Activated CD4-positive, alpha-beta T cell treated with anti-CD3 and anti-CD28 coated beads, Interleukin-2, Interleukin-6, amounts not matched to agents 100 ng/mL and 50 ng/mL, durations not matched to agents 16 hours and 8 hours (primary cell): ENCODE measurements around the gene EXOC4.
"Not testable (repeated sequence)": the region's sequence is repeated elsewhere in the genome, so short reads cannot be mapped to it uniquely, and the experiment has no call there.

ENCODE experiments used
- DNase-seq: peaks from one replicate; pipeline ENCODE4 v3.0.0-alpha.2; 2020

Gene EXOC4

GRCh38 chr7:134062460-134062859 is 809.6 kb downstream of the EXOC4 start:
- no peak for DNase-seq

GRCh38 chr7:134065415-134065814 is 812.5 kb downstream of the EXOC4 start:
- DNase-seq: no peak

GRCh38 chr7:134067164-134067563 is 814.3 kb downstream of the EXOC4 start:
- no peak for DNase-seq

DNA sequence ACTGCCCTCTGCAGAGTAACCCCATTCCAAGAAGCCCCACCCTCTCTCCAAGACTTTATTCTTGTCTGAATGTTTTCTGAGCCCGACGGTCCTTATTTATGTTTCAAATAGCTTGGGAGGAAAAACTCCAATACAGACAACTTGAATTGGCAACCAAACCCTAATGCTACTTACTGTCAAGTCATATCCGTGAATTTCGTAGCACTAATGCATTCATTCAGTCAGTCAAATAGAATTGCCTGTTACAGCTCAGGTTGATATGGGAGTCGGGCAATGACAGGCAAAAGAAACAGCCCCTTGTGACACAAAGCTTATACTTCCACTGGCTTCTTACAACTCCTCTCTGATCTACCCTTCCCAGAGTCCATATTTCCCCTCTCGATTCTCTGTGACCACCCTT is 815.8 kb downstream of the EXOC4 start:
- no peak for DNase-seq

DNA sequence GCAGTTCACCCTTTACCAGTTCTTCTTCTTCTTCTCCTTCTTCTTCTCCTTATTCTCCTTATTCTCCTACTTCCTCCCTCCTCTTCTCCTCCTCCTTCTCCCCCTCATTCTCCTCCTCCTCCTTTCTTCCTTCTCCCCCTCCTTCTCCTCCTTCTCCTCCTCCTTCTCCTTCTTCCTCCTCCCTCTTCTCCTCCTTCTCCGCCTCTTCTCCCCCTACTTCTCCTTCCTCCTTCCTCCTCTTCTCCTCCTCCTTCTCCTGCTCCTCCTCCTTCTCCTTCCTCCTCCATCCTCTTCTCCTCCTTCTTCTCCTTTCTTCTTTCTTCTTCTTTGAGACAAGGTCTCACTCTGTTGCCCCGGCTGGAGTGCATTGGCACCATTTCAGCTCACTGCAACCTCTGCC is 816.3 kb downstream of the EXOC4 start:
- DNase-seq: no peak

GRCh38 chr7:134070673-134071072 is 817.8 kb downstream of the EXOC4 start:
- DNase-seq: no peak

DNA sequence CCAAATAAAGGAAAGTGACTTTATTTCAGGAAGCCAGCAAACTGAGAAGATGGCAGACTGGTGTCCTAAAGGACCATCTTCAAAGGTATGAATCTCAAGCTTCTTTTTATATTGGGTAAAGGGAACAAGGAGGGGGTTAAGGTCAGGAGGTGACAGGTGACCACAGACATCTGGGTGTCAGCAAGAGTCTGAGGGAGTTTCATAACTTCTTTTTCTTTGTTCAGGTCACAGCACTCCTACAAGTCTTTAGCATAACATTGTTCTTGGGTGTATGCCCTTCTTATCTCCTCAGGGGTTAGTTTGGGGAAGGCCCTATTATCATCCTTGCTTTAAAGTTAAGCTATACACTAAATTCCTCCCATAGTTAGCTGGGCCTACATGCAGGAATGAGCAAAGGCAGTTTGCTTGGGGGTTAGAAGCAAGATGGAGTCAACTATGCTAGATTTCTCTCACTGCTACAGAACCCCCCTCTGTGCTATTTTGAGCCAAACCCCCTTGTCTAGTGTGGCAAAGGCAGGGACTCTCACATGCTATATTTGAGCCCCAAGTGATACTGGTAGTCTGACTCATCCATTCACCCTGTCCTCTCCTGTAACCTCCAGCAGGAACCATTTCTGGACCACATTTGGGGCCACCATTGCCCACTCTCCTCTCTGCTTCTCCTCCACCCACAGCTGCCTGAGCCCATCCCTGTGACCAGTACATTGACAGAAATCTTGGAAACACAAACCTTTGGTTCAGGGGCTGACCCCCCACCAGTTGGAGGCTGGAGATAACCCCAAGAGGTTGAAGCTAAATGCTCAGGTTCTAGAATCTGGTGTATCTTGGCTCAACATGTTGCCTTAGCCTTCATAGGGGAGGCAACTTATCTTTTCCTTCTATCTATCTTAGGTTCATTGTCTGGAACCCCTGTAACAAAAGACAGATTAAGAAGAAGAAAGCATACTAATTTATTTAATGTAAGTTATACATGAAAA is 818.8 kb downstream of the EXOC4 start:
- no peak for DNase-seq

DNA sequence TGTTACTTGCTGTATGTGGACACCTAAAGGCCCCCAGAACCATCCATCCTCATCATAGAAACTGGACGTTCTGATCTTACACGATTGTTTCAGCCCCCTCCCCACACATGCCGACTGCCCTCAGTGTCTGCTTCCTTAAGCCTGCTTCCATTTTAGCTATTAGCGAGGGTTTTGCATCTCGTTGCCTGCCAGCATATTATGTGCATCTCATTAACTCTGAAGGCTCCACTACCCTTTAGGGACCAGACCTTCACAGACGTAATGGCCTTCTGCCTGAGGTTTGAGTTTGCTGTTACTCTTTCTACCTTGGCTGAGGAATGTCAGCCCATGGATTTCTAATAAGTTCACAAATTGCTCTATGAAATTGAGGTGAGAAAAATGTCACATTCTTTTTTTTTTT is 820.4 kb downstream of the EXOC4 start:
- DNase-seq: no peak

DNA sequence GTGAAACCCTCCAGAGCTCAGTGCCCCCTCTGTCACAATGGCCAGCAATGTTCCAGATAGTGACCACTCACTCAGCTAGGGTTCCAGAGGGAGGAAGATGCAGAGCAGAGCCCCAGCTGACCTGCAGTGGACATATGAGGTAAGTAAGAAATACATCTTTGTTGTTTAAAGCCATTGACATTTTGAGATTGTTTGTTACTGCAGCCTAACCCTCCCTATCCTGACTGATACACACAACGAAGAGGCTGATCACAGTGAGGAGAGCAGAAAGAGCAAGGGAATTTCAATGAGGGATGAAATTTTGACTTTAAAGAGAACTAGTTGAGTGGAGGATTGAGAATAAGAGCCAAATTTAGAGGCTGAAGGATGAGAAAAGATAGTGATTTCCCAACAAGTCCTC is 822.9 kb downstream of the EXOC4 start:
- DNase-seq: no peak

DNA sequence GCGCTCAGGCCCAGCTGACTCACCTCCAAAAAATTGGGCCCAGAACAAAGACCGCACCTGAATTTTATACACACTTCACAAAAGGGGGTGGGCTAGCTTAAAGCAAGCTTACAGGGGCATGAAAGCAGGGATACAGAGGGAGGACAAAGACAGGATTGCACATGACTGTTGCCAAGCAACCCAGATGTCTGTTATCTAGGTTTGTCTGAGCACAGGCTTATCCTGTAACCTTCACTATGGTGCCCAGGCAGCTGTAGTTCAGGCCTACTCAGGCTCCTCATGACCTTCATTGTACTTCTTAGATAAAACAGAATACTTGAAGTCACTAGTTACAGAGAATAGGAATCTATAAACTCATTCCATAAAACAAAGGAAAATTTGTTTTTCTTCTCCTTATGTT is 824.7 kb downstream of the EXOC4 start:
- DNase-seq: not testable (repeated sequence)

- DNase-seq: no peak
Measured at GRCh38 chr7:134078991-134079390, 826.1 kb downstream of the EXOC4 start.

DNA sequence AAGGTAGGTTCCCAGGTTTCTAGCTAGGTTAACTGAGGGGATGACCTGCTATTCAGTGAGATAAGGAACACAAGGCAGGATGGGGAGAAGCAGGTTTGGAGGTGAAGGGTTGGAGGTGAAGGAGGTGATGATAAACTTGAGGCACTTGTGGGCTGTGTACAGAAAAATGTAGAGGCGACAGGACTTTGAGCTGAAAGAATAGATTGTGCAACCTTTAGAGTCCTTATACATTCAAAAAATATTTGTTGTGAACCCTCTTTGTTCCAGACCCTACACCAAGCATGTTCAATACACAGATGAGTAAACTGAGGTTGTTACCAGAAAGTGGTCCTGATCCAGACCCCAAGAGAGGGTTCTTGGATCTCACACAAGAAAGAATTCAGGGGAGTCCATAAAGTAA is 828.8 kb downstream of the EXOC4 start:
- no peak for DNase-seq

DNA sequence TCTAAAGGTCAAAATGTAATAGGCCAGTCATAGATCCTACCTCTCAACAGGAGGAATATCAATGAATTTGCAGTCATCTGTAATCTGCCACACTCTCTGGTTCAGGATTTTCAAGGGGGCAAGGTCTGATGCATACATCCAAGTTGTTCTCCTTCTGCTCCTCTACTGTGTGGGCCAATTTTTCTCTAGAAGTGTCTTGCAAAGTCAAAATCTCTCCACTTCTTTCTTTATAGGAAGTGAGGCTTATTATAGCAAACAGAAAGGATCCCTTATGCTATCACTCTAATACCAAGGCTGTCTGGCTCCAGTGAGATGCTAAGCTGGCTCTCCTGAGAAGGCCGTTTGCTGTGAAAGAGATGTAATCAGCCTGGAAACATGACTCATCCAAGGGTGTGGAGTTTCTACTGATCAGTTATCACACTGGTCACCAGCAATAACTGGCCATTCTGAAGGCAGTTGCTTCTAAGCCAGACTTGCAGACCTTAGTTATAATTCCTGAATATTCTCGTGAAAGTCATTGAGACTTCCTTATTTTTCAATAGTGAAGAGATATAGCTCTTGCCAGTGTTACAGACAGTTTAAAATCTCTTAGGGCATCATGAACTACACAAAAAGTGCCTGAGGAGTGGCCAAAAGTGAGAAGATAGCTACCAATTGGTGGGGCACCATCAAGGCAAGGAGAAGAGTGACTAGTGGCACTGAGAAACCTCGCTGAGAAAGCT is 831.0 kb downstream of the EXOC4 start:
- DNase-seq: no peak

DNA sequence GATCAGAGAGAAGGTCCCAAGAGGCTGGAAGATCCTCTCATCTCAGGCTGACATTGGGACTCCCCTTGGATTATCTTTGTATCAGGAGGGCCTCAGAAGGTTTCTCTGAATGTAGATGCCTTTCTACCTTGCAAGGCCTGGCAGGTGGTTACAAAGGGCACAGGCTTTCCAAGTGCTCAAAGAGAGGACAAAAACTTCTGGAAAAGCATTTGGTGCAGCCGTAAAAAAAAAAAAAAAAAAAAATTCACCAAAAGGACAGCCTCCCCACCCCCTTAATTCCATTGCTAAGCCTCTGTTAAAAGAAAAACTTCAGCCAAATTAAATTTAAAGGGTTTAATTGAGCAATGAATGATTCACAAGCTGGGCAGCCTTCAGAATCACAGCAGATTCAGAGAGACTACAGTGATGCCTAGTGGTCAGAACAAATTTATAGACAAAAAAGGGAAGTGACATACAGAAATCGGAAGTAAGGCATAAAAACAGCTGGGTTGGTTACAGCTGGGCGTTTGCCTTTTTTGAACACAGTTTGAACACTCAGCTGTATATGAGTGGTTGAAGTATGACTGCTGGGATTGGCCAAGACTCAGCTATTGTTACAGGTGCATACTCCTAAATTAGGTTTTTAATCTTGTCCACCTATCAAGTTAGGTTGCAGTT is 831.7 kb downstream of the EXOC4 start:
- DNase-seq: no peak

- no peak for DNase-seq
Measured at GRCh38 chr7:134085311-134085710, 832.4 kb downstream of the EXOC4 start.

GRCh38 chr7:134086998-134087735 is 834.3 kb downstream of the EXOC4 start:
- DNase-seq: no peak

DNA sequence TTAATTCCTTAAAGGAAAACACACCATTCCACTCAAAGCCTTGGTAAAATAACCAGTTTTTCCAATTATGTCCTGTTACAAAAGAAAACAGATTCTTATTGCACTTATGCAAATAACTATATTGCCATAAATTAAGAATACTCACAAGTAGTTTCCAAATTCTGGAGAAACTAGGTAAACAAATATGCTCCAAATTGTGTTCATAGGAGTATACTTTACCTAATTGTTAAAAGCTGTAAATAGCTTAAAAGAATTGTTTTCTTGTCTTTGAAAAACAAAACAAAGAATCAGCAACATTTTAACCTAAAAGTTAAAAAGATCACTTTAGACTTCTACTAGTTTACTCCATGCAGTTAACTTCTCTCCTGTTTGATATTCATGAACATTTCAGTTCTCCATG is 835.3 kb downstream of the EXOC4 start:
- no peak for DNase-seq

DNA sequence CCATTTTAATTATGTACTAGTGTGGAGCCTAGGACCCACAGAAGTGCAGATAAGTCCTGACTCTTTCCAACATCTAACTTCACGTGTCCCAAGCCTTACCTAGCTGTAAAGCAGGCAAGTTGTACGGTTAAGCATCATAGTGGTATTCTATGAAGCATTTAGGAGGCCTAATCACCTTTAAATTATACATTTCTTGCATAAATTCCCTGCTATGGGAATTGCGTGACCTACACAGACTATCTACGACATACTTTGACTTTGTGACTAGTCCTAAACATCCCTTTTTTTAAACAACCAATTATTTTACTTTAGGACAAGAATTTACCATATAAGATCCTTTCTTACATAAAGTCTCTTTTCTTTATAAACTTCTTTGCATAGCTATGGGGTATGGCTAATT is 836.6 kb downstream of the EXOC4 start:
- no peak for DNase-seq

- DNase-seq: no peak
Measured at GRCh38 chr7:134098072-134098471, 845.2 kb downstream of the EXOC4 start.

GRCh38 chr7:134101716-134102115 is 848.8 kb downstream of the EXOC4 start:
- DNase-seq: no peak

GRCh38 chr7:134104166-134104565 is 851.3 kb downstream of the EXOC4 start:
- no peak for DNase-seq

DNA sequence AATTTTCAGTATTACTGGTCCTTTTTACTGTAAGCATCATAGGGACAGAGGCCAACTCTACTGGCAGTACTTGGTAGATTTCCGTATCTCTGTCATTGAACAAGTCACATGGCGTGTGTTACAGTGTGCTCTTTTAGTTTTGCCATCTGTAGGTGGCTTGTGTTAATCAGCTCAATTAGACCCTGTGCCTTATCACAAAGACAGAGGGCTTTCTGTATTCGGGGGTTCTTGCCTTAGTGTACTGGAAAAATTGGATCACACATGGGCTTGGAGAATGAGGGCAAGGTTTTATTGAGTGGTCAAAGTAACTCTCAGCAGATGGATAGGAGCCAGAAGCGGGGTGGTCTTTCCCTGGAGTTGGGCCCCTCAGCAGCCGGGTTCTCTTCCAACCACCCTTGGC is 853.0 kb downstream of the EXOC4 start:
- no peak for DNase-seq

DNA sequence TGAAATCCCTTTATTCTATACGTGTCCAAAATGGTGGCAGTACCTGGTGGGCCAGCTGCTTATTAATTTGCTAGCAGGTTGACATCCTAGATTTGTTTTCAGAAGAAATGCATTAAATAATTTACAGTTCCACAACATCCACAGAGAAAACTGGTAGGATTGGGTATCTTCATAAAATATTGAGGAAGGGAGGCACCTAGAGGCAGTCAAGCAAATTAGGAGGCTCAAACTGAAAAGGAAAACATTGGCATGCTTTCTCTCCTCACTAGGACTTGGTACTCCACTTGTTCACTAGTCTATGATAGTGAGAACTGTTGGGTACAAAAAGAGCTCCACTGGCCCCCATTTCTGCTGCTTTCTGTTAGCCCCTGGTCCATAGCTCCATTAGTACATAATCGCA is 855.9 kb downstream of the EXOC4 start:
- no peak for DNase-seq
